SK-N-DZ (cell line): ENCODE data around the gene ETF1.
"Not testable (repeated sequence)": the region's sequence is repeated elsewhere in the genome, so short reads cannot be mapped to it uniquely, and the experiment has no call there.

Source experiments
- DNase-seq: peaks from one replicate; pipeline ENCODE4 v3.0.0-alpha.2; 2015; ENCODE audit warnings: low spot score

Gene ETF1

DNA sequence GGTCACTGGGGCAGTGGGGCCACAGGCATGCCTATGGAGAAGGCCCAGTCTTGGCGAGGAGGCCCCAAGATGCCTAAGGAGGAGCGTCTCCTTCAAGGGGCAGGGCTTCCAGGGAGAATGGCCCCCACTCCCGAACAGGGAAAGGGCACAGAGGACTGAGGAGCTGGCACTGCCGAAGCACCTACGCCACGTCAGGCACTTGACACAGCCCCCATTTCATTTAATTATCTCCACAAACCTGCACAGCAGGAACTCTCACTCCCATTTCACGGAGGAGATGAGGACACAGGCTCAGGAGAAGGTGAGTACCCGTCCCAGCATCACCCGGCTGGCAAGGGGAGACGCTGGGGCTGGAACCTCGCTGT lies 51.8 kb downstream of the ETF1 start:
- DNase-seq: peak; percentile 15

DNA sequence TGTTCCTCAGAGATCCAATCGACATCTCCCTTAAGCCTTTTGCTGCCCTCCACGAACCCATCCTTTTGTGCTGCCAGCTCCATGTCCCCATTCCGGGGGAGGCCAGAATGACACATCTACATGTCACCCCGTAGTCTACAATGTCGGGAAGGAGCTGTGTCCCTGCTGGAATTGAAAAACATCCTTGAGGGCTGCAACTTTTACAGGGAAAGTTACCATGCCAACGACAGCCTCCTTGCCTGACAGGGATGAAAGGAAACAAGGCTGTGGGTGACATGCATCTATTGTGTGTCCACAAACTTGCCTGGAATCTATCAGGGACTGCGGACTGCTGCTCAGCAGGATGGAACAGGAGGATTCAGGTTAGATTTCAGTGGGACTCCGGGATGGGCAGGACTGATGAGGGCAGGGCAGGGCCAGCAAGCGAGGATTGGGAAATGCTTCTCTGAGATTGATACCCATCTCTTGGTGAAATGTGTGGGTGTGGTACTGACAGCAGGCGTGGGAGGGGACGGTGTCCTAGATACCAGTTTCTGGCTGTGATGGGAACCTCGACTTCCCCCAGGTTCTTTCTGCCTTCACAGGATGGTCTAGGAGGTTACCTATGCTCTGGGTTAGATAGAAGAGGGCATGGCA lies 52.3 kb downstream of the ETF1 start:
- DNase-seq: no peak

DNA sequence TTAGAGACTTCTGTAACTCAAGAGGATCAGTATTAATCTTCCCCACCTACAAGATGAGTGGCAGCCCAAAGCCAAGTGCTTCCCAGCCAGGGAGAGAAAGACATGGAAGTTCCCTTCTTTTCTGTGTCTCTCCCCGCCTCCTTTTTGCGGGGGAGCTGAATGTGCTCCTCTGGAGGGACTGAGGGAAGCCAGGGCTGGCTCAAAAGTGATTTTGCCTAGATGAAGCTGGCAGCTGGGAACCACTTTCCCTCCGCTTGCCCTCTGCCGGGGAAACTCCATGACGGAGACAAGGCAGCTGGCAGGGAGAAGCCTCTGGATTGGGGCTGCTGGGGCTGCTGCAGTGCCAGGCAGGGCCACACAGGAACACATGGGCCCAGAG lies 53.4 kb downstream of the ETF1 start:
- no peak for DNase-seq

DNA sequence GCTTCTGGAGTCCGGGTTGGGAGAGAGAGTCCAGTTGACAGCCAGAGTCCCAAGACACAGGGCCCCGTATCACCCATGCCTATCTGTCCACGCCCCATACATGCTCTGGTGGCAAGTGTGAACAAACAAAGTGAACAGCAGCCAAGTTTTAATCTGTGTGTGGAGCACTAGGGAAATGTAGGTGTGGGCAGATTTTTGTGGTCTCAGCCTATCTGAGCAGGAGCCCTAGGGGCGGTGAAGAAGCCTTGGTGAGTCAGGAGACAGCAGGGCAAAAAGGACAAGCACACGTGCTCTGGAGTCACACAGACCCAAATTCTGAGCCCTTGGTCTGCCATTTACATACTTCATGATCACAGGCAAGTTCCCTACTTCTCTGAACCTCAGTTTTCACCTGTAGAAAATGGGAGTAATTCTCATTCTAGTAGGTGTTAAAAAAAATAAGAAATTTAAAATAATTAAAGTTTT lies 54.5 kb downstream of the ETF1 start:
- DNase-seq: no peak

DNA sequence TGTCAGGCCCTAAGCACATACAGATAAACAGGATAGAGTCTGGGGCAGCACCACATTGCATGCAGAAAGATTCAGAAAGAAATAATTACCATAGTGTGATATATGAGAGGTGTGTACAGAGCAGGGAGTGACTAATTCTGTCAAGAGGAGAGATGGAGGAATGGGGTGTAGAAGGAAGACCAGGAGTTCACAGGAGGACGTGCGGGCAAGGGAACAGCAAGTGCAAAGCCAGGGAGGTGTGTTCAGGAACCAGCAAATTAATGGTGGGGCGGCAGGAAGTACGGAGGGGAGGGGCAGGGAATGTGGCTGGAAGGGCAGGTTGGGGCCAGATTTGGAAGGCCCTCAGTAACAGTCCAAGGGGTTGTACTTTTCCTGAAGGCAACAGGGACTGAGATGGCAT lies 60.4 kb downstream of the ETF1 start:
- DNase-seq: no peak

DNA sequence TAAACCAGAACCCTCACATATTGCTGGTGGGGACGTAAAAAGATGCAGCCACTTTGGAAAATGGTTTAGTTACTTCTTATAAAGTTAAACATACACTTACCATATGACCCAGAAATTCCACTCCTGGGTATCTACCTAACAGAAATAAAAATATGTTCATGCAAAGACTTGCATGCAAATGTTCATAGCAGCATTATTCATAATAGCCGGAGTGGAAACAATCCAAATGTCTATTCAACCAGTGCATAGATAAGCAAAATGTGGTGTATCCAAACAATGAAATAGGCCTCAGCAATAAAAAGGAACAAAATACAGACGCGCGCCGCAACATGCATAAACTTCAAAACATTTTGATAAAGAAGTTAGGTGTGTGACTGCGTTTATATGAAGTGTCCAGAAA lies 66.1 kb downstream of the ETF1 start:
- DNase-seq: no peak

DNA sequence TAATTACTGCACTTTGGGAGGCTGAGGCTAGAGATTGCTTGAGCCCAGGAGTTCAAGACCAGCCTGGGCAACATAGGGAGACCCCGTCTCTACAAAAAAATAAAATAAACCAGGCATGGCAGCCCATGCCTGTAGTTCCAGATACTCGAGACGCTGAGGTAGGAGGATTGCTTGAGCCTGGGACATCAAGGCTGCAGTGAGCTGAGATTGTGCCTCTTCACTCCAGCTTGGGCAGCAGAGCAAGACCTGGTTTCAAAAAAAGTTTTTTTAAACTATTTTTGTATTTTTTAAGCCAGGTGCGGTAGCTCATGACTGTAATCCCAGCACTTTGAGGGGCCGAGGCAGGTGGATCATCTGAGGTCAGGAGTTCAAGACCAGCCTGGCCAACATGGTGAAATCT lies 69.9 kb downstream of the ETF1 start:
- not testable (repeated sequence) for DNase-seq

DNA sequence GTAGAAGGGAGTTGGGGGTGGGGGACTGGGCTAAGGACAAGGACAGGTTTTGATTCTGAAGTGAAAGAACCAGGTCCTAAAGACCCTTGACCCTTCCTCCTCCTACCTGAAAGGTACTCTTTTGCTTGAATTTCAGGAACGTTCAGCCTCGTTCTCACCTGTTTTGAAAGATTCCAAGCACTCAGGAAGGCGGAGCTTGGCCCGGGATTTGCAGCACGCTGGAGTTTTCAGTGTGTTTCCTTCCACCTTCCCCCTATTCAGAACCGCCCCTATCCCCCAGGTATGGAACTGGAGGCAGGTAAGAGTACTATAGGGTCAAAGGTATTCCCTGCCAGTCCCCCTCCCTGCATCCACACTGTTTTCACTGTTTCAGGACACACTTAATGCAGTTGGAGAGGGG lies 70.7 kb downstream of the ETF1 start:
- DNase-seq: no peak

DNA sequence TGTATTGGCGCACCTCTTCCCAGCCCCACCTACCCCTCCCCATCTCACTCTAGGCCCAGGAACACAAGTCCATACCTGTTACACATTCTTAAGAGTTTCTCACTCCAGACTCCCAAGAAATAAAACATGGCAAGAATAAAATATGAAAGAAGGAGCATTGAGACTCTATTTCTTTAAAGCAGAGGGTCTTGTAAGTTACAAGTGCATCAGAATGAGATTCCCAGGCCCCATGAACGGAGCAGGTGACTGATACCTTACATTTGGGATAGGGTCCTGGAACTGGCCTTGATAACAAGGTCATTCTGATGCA lies 72.0 kb downstream of the ETF1 start:
- no peak for DNase-seq

DNA sequence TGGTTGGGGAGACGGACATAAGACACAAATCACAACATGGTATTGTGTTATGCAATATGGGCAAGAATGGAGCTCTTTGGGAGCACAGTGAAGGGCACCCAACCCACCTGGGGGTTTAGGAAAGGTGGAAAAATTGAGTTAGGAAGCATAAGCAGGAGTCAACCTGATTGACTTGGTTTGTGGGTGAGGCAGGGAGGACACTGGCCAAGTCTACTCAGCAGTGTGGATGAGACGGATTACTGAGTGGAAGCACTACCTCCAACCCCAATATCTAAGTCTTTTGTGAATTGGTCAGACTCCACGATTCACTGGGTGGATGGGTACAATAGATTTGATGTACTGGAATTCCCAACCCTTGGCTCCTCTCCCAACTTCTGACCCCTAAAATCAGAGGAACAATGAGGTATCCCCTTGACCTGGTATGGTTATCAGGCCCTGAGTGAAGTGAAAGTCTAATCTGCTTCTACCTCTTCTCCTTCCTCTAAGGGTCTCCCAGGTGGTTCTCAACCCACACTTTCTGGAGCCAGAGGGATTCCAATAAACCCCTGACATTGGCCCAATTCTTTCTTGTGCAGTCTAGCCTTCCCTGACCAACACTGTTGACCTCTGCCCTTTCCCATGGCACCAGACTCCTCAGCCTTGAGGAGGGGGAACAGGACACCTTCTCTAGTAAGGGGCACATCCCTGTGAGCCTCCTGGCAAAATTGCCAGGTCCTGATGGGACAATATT lies 72.5 kb downstream of the ETF1 start:
- DNase-seq: no peak

DNA sequence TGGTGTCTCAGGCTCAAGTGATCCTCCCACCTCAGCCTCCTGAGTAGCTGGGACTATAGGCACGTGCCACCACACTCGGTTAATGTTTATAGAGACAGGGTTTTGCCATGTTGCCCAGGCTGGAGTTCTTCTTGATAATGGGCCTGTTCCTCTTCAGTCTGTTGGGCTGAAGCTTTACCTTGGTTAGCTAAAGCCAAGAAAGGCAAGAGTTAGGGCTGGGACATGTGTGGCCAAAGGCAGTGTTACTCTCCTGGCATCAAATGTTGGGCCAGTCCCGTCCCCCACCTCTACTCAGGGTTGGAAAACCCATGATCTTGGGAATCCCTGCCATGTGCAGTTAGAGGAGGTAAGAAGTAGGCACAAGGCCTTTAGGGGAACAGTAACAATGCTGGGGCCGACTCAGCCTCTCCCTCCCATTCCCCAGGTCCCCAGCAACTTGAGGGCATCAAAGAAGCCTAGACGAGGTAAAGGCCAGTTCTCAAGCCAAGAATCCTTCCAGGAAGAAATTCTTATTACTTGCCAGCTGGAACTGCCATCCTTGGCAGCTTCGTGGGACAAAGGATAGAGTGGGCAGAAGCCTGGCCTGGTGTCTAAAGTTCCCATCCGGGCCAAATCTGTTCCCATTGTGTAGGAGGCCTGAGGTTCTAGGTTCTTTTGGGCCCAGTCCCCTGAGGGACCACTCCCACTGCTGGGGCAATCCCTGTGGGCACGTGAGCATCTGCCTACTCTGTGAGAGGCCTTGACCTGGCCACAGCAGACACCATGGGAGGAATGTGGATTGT lies 73.3 kb downstream of the ETF1 start:
- DNase-seq: peak; percentile 17

DNA sequence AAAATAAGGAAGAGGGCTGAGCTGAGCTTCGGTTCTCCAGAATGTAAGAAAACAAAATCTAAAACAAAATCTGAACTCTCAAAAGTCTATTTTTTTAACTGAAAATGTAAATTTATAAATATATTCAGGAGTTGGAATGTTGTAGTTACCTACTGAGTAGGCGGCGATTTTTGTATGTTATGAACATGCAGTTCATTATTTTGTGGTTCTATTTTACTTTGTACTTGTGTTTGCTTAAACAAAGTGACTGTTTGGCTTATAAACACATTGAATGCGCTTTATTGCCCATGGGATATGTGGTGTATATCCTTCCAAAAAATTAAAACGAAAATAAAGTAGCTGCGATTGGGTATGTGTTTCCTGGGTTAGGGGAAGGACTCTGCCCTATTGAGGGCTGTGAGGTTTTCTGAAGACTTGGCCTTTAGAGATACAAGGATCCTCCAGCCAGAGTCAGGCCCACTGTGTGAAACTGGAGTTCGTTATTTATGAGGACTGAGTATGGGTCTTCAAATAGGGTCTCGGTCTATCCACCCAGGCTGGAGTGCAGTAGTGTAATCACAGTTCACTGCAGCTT lies 74.0 kb downstream of the ETF1 start:
- no peak for DNase-seq

DNA sequence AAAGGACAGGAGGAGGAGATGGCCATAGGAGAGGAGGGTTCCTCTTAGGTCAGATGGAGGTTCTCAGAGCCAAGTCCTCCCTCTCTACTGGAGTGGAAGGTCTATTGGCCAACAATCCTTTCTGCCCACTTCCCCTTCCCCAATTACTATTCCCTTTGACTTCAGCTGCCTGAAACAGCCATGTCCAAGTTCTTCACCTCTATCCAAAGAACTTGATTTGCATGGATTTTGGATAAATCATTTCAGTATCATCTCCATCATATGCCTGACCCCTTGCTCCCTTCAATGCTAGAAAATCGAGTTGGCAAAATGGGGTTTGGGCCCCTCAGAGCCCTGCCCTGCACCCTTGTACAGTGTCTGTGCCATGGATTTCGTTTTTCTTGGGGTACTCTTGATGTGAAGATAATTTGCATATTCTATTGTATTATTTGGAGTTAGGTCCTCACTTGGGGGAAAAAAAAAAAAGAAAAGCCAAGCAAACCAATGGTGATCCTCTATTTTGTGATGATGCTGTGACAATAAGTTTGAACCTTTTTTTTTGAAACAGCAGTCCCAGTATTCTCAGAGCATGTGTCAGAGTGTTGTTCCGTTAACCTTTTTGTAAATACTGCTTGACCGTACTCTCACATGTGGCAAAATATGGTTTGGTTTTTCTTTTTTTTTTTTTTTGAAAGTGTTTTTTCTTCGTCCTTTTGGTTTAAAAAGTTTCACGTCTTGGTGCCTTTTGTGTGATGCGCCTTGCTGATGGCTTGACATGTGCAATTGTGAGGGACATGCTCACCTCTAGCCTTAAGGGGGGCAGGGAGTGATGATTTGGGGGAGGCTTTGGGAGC lies 74.7 kb downstream of the ETF1 start:
- DNase-seq: no peak

DNA sequence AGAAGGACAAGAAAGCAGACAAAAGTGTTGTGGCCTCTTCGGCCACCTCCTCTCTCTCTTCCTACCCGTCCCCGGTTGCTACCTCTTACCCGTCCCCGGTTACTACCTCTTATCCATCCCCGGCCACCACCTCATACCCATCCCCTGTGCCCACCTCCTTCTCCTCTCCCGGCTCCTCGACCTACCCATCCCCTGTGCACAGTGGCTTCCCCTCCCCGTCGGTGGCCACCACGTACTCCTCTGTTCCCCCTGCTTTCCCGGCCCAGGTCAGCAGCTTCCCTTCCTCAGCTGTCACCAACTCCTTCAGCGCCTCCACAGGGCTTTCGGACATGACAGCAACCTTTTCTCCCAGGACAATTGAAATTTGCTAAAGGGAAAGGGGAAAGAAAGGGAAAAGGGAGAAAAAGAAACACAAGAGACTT lies 75.3 kb downstream of the ETF1 start:
- no peak for DNase-seq

DNA sequence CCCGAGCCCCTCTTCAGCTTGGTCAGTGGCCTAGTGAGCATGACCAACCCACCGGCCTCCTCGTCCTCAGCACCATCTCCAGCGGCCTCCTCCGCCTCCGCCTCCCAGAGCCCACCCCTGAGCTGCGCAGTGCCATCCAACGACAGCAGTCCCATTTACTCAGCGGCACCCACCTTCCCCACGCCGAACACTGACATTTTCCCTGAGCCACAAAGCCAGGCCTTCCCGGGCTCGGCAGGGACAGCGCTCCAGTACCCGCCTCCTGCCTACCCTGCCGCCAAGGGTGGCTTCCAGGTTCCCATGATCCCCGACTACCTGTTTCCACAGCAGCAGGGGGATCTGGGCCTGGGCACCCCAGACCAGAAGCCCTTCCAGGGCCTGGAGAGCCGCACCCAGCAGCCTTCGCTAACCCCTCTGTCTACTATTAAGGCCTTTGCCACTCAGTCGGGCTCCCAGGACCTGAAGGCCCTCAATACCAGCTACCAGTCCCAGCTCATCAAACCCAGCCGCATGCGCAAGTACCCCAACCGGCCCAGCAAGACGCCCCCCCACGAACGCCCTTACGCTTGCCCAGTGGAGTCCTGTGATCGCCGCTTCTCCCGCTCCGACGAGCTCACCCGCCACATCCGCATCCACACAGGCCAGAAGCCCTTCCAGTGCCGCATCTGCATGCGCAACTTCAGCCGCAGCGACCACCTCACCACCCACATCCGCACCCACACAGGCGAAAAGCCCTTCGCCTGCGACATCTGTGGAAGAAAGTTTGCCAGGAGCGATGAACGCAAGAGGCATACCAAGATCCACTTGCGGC lies 75.9 kb downstream of the ETF1 start:
- no peak for DNase-seq

DNA sequence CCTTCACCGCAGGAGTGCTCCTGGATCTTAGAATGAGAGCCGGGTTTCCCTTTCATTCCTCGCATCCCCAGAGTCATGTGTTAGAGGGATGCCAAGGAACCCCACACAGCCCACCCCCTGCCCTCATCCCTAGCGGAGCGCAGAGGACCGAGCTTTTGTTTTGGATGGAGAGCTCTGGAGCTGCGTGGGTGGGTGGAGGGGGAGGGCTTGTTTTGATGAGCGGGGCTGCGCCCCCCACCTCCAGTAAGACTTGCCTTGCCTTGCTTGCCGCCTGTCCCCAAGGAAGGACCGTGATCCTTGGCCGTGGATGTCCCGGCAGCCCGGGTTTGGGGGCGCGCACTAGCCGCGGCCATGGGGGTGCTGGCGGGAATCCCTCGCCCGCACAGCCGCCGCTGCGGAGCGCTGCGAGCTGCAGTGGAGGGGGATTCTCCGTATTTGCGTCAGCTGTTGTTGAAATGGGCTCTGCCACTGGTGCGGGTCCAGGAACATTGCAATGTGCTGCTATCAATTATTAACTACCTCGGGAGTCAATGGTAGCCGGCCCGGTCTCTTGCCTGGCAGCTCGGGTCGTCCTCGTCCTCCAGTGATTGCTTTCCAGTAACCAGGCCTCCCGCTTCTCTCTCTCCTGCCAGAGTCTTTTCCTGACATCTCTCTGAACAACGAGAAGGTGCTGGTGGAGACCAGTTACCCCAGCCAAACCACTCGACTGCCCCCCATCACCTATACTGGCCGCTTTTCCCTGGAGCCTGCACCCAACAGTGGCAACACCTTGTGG lies 76.7 kb downstream of the ETF1 start:
- no peak for DNase-seq

DNA sequence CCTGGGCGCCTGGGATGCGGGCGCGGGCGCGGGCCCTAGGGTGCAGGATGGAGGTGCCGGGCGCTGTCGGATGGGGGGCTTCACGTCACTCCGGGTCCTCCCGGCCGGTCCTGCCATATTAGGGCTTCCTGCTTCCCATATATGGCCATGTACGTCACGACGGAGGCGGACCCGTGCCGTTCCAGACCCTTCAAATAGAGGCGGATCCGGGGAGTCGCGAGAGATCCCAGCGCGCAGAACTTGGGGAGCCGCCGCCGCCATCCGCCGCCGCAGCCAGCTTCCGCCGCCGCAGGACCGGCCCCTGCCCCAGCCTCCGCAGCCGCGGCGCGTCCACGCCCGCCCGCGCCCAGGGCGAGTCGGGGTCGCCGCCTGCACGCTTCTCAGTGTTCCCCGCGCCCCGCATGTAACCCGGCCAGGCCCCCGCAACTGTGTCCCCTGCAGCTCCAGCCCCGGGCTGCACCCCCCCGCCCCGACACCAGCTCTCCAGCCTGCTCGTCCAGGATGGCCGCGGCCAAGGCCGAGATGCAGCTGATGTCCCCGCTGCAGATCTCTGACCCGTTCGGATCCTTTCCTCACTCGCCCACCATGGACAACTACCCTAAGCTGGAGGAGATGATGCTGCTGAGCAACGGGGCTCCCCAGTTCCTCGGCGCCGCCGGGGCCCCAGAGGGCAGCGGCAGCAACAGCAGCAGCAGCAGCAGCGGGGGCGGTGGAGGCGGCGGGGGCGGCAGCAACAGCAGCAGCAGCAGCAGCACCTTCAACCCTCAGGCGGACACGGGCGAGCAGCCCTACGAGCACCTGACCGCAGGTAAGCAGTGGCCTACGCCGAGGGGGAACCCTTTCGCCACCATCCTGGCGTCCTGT lies 77.5 kb downstream of the ETF1 start, which contains the start of gene EGR1:
Gene EGR1 (plus strand): TSS at position 219 of the 864 bp plus-strand sequence. CDS start 283 bp downstream, at position 502.
- DNase-seq: peak; percentile 96

DNA sequence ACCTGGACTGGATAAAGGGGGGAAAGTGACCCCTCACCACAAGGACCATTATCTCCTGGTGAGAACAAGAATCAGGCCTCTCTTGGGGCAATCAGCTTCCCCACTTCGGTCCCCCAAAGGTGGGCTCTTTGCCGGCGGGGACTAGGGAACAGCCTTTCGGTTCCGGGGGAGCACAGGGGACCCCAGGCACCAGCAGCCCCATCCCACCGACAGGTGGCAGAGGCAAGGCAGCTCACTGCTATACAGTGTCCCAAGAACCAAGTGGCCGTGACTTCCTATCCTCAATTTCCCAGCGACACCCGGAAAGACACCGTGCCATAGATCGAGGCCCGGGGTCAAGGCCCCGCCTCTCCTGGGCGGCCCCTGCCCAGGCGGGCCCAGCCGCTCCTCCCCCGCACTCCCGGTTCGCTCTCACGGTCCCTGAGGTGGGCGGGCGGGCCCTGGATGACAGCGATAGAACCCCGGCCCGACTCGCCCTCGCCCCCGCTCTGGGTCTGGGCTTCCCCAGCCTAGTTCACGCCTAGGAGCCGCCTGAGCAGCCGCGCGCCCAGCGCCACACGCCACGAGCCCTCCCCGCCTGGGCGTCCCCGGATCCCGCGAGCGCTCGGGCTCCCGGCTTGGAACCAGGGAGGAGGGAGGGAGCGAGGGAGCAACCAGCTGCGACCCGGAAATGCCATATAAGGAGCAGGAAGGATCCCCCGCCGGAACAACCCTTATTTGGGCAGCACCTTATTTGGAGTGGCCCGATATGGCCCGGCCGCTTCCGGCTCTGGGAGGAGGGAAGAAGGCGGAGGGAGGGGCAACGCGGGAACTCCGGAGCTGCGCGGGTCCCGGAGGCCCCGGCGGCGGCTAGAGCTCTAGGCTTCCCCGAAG lies 78.4 kb downstream of the ETF1 start:
- peak; percentile 99 for DNase-seq
